Measurements from ENCODE around the gene ATF5. TPM values are rescaled to one million over a fixed set of nuclear protein-coding genes. Genes with fewer than 3 reads are reported as not detected.

Gene ATF5
- total RNA-seq, 2 donors from 2014 or later = 7.4 to 12.0 TPM

GRCh38 chr19:49912965-49913685 is 15.9 kb upstream of the ATF5 start:
- H3K27ac Mint-ChIP-seq = peak overlapping the region; percentile 18
- WGBS, 2 experiments (ENCODE audit: insufficient coverage in 1 of 2, insufficient read length in 1 of 2) = 95 to 96% methylated on average over 21 of the region's 21 CpGs
- no peaks in the 10 kb centered on the region for H3K9me3 ChIP-seq (ENCODE audit: control insufficient read depth, low read length)
- H3K9me3 Mint-ChIP-seq = peaks cover 6% of the 10 kb centered on the region
- H3K4me1 ChIP-seq (ENCODE audit: control insufficient read depth, insufficient read depth, low read length) = no peaks in the 10 kb centered on the region
- no peak overlapping the region for H3K27ac ChIP-seq (ENCODE audit: low read depth, low read length)
- H3K4me3 ChIP-seq (ENCODE audit: low read length) = no peak overlapping the region
- peak; percentile 80 for DNase-seq
- no peak overlapping the region for H3K4me3 Mint-ChIP-seq
- H3K27me3 ChIP-seq (ENCODE audit: control insufficient read depth, insufficient read depth, low read length, poor library complexity, severe bottlenecking) = no peaks in the 10 kb centered on the region
- H3K36me3 Mint-ChIP-seq (ENCODE audit: low read depth) = peaks cover 82% of the 10 kb centered on the region
- peak; percentile 63 for TF ChIP-seq CTCF (conservative IDR thresholded peaks at IDR 0.05)
- H3K36me3 ChIP-seq (ENCODE audit: control insufficient read depth, insufficient read depth, low read length) = peaks cover 75% of the 10 kb centered on the region
- no peaks in the 10 kb centered on the region for H3K4me1 Mint-ChIP-seq
- no peaks in the 10 kb centered on the region for H3K27me3 Mint-ChIP-seq (ENCODE audit: insufficient read depth)
- no peak overlapping the region for H3K9ac ChIP-seq (ENCODE audit: extremely low read depth, low read length, poor library complexity, severe bottlenecking)

GRCh38 chr19:49913720-49914119 is 15.3 kb upstream of the ATF5 start:
- H3K9ac ChIP-seq (ENCODE audit: extremely low read depth, low read length, poor library complexity, severe bottlenecking) = no peak overlapping the region
- Mint-ChIP-seq H3K4me1 (no peaks in the 10 kb centered on the region), H3K27ac (peak overlapping the region; percentile 18), H3K9me3 (peaks cover 6% of the 10 kb centered on the region), H3K36me3 (ENCODE audit: low read depth) (peaks cover 82% of the 10 kb centered on the region), H3K4me3 (no peak overlapping the region), H3K27me3 (ENCODE audit: insufficient read depth) (no peaks in the 10 kb centered on the region)
- no peaks in the 10 kb centered on the region for H3K9me3 ChIP-seq (ENCODE audit: control insufficient read depth, low read length)
- H3K27ac ChIP-seq (ENCODE audit: low read depth, low read length) = no peak overlapping the region
- peaks cover 75% of the 10 kb centered on the region for H3K36me3 ChIP-seq (ENCODE audit: control insufficient read depth, insufficient read depth, low read length)
- H3K4me3 ChIP-seq (ENCODE audit: low read length) = no peak overlapping the region
- no peaks in the 10 kb centered on the region for H3K27me3 ChIP-seq (ENCODE audit: control insufficient read depth, insufficient read depth, low read length, poor library complexity, severe bottlenecking)
- DNase-seq = no peak
- WGBS, 2 experiments (ENCODE audit: insufficient coverage in 1 of 2, insufficient read length in 1 of 2) = 94 to 95% methylated on average over 9 to 10 of the region's 10 CpGs
- no peaks in the 10 kb centered on the region for H3K4me1 ChIP-seq (ENCODE audit: control insufficient read depth, insufficient read depth, low read length)
- TF ChIP-seq CTCF (conservative IDR thresholded peaks at IDR 0.05) = no peak

GRCh38 chr19:49915271-49915670 is 13.7 kb upstream of the ATF5 start:
- Histone ChIP-seq H3K4me1 (ENCODE audit: control insufficient read depth, insufficient read depth, low read length) (no peaks in the 10 kb centered on the region), H3K9ac (ENCODE audit: extremely low read depth, low read length, poor library complexity, severe bottlenecking) (no peak overlapping the region), H3K27me3 (ENCODE audit: control insufficient read depth, insufficient read depth, low read length, poor library complexity, severe bottlenecking) (no peaks in the 10 kb centered on the region), H3K27ac (ENCODE audit: low read depth, low read length) (no peak overlapping the region), H3K9me3 (ENCODE audit: control insufficient read depth, low read length) (no peaks in the 10 kb centered on the region), H3K36me3 (ENCODE audit: control insufficient read depth, insufficient read depth, low read length) (peaks cover 80% of the 10 kb centered on the region), H3K4me3 (ENCODE audit: low read length) (no peak overlapping the region)
- 99 to 100% methylated on average over 5 to 6 of the region's 6 CpGs for WGBS, 2 experiments (ENCODE audit: insufficient coverage in 1 of 2, insufficient read length in 1 of 2)
- DNase-seq = no peak
- Mint-ChIP-seq H3K27ac (no peak overlapping the region), H3K36me3 (ENCODE audit: low read depth) (peaks cover 76% of the 10 kb centered on the region), H3K9me3 (peaks cover 6% of the 10 kb centered on the region), H3K4me3 (no peak overlapping the region), H3K4me1 (peaks cover 3% of the 10 kb centered on the region), H3K27me3 (ENCODE audit: insufficient read depth) (no peaks in the 10 kb centered on the region)
- TF ChIP-seq CTCF (conservative IDR thresholded peaks at IDR 0.05) = peak; percentile 52

Data from endodermal cell (in vitro differentiated cells).